Measurements from ENCODE around the gene STIP1. TPM values are rescaled to one million over a fixed set of nuclear protein-coding genes. Genes with fewer than 3 reads are reported as not detected.

STIP1 gene
- total RNA-seq, 1 donor from 2014 or later: 209 TPM

GRCh38 chr11:64173616-64174355 lies 12.2 kb upstream of the STIP1 start:
- Mint-ChIP-seq H3K36me3 (ENCODE audit: insufficient read depth) (peaks cover 4% of the 10 kb centered on the region), H3K27me3 (no peaks in the 10 kb centered on the region), H3K4me1 (ENCODE audit: low read depth) (no peaks in the 10 kb centered on the region), H3K4me3 (ENCODE audit: low read depth) (no peak overlapping the region), H3K9me3 (ENCODE audit: low read depth) (no peaks in the 10 kb centered on the region), H3K27ac (peak overlapping the region; percentile 79)
- DNase-seq (ENCODE audit: low spot score, unreplicated experiment): no peak
- TF ChIP-seq CTCF (IDR thresholded peaks at IDR 0.05; ENCODE audit: unreplicated experiment): no peak

- Mint-ChIP-seq H3K4me1 (ENCODE audit: low read depth) (peaks cover 5% of the 10 kb centered on the region), H3K27ac (no peak overlapping the region), H3K36me3 (ENCODE audit: insufficient read depth) (peaks cover 3% of the 10 kb centered on the region), H3K9me3 (ENCODE audit: low read depth) (no peaks in the 10 kb centered on the region), H3K27me3 (no peaks in the 10 kb centered on the region), H3K4me3 (ENCODE audit: low read depth) (no peak overlapping the region)
- TF ChIP-seq CTCF (IDR thresholded peaks at IDR 0.05; ENCODE audit: unreplicated experiment): no peak
- no peak for DNase-seq (ENCODE audit: low spot score, unreplicated experiment)
Observed at GRCh38 chr11:64176751-64177150, 9.2 kb upstream of the STIP1 start.

- H3K27me3 Mint-ChIP-seq: no peaks in the 10 kb centered on the region
- no peak for TF ChIP-seq CTCF (IDR thresholded peaks at IDR 0.05; ENCODE audit: unreplicated experiment)
- no peaks in the 10 kb centered on the region for H3K9me3 Mint-ChIP-seq (ENCODE audit: low read depth)
- no peak overlapping the region for H3K4me3 Mint-ChIP-seq (ENCODE audit: low read depth)
- H3K4me1 Mint-ChIP-seq (ENCODE audit: low read depth): peaks cover 8% of the 10 kb centered on the region
- no peak overlapping the region for H3K27ac Mint-ChIP-seq
- peaks cover 3% of the 10 kb centered on the region for H3K36me3 Mint-ChIP-seq (ENCODE audit: insufficient read depth)
- no peak for DNase-seq (ENCODE audit: low spot score, unreplicated experiment)
Observed at GRCh38 chr11:64178203-64178602, 7.8 kb upstream of the STIP1 start.

GRCh38 chr11:64178951-64179639 lies 6.9 kb upstream of the STIP1 start:
- Mint-ChIP-seq H3K36me3 (ENCODE audit: insufficient read depth) (peaks cover 1% of the 10 kb centered on the region), H3K27me3 (no peaks in the 10 kb centered on the region), H3K27ac (no peak overlapping the region), H3K9me3 (ENCODE audit: low read depth) (no peaks in the 10 kb centered on the region), H3K4me1 (ENCODE audit: low read depth) (peaks cover 8% of the 10 kb centered on the region), H3K4me3 (ENCODE audit: low read depth) (no peak overlapping the region)
- TF ChIP-seq CTCF (IDR thresholded peaks at IDR 0.05; ENCODE audit: unreplicated experiment): no peak
- no peak for DNase-seq (ENCODE audit: low spot score, unreplicated experiment)

GRCh38 chr11:64180891-64181290 lies 5.1 kb upstream of the STIP1 start:
- Mint-ChIP-seq H3K4me3 (ENCODE audit: low read depth) (no peak overlapping the region), H3K27me3 (no peaks in the 10 kb centered on the region), H3K9me3 (ENCODE audit: low read depth) (no peaks in the 10 kb centered on the region), H3K27ac (no peak overlapping the region), H3K36me3 (ENCODE audit: insufficient read depth) (no peaks in the 10 kb centered on the region), H3K4me1 (ENCODE audit: low read depth) (peaks cover 12% of the 10 kb centered on the region)
- DNase-seq (ENCODE audit: low spot score, unreplicated experiment): no peak
- no peak for TF ChIP-seq CTCF (IDR thresholded peaks at IDR 0.05; ENCODE audit: unreplicated experiment)

Measured in progenitor cell of endocrine pancreas (in vitro differentiated cells).